ENCODE data around the gene MSN.

MSN gene

DNA sequence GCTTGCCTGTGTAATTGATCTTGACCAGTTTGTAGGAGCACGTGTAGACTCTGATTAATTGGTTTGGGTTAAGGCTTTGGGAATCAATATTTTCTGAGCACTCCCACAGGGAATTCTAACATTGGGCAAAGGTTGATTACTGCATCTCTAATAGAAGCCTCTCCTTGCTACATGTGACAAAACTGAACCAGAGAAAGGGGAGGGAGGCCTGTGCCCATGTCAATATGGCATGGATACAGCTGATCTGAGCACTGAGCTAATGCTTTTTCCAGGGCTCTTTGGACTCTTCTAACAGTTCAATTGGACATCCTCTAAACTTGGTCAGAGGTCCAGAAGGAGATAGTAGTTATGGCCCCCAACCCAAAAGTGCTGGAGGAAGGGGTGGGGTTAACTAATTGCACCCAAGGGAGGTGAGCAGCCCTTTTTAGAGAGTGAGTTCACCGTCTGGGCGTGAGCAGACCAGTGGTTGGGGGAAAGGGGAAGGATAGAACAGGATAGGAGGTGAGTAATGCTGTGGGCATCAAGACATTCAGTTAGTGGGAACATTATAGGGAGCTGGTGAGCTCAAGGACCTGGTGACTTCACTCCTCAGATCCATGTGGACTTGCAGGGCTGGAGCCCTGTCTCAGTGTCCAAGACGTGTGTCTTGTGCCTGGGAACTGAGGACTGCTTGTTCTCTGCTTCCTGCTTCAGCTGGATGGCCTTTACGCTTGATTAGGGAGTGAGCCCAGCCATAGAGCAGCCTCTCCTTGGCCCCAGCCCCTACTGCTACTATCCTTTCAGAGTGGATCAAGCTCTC lies 22.8 kb downstream of the MSN start:
- TF ChIP-seq CREB1 (IDR thresholded peaks at IDR 0.05; ENCODE audit: low read depth) = no peak

DNA sequence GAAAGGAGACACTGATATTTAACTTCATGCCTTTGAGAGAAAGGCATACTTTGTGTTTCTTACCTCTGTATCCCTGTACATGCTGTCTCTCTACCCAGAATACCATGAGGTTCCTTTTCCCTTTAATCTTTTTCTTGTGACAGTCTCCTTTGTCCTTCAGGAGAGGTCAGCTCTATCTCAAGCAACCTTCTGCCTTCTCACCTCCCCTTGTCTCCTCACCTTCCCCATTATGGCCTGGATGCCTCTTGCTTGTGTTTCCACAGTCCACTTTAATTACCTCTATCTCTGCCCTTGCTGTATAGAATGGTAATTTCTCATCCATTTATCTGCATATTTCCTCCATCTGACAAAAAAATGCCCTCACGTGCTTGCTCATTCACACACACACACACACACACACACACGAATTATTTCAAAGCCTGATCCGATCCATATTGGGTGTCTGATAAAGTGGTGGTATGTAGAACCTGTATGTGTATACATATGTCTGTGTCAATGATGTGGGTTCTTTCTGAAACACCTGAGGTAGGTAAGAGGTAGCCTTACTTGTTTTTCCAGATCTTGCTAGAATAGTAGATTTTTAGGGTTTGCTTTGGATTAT lies 28.5 kb downstream of the MSN start:
- TF ChIP-seq, protein P1, sequence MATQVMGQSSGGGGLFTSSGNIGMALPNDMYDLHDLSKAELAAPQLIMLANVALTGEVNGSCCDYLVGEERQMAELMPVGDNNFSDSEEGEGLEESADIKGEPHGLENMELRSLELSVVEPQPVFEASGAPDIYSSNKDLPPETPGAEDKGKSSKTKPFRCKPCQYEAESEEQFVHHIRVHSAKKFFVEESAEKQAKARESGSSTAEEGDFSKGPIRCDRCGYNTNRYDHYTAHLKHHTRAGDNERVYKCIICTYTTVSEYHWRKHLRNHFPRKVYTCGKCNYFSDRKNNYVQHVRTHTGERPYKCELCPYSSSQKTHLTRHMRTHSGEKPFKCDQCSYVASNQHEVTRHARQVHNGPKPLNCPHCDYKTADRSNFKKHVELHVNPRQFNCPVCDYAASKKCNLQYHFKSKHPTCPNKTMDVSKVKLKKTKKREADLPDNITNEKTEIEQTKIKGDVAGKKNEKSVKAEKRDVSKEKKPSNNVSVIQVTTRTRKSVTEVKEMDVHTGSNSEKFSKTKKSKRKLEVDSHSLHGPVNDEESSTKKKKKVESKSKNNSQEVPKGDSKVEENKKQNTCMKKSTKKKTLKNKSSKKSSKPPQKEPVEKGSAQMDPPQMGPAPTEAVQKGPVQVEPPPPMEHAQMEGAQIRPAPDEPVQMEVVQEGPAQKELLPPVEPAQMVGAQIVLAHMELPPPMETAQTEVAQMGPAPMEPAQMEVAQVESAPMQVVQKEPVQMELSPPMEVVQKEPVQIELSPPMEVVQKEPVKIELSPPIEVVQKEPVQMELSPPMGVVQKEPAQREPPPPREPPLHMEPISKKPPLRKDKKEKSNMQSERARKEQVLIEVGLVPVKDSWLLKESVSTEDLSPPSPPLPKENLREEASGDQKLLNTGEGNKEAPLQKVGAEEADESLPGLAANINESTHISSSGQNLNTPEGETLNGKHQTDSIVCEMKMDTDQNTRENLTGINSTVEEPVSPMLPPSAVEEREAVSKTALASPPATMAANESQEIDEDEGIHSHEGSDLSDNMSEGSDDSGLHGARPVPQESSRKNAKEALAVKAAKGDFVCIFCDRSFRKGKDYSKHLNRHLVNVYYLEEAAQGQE (IDR thresholded peaks at IDR 0.05; ENCODE audit: low read depth) = no peak
- TF ChIP-seq, protein P2, sequence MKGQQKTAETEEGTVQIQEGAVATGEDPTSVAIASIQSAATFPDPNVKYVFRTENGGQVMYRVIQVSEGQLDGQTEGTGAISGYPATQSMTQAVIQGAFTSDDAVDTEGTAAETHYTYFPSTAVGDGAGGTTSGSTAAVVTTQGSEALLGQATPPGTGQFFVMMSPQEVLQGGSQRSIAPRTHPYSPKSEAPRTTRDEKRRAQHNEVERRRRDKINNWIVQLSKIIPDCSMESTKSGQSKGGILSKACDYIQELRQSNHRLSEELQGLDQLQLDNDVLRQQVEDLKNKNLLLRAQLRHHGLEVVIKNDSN (IDR thresholded peaks at IDR 0.05) = no peak
- TF ChIP-seq ZBTB7A (IDR thresholded peaks at IDR 0.05; ENCODE audit: low read depth) (no peak), NFIC (IDR thresholded peaks at IDR 0.05) (no peak), CREB1 (IDR thresholded peaks at IDR 0.05; ENCODE audit: low read depth) (no peak), MAX (IDR thresholded peaks at IDR 0.05) (no peak), TCF12 (IDR thresholded peaks at IDR 0.05; ENCODE audit: low read depth) (no peak), CEBPB (IDR thresholded peaks at IDR 0.05) (no peak), EP300 (IDR thresholded peaks at IDR 0.05; ENCODE audit: borderline replicate concordance) (no peak), TAF1 (IDR thresholded peaks at IDR 0.05; ENCODE audit: low read depth) (no peak), YY1 (IDR thresholded peaks at IDR 0.05; ENCODE audit: low read depth) (no peak), FOXM1 (IDR thresholded peaks at IDR 0.05; ENCODE audit: borderline replicate concordance, low read depth) (no peak), EGR1 (IDR thresholded peaks at IDR 0.05) (no peak), TEAD4 (IDR thresholded peaks at IDR 0.05) (no peak)

- TF ChIP-seq FOXM1 (IDR thresholded peaks at IDR 0.05; ENCODE audit: borderline replicate concordance, low read depth) = no peak
- no peak for TF ChIP-seq EGR1 (IDR thresholded peaks at IDR 0.05)
- no peak for TF ChIP-seq TCF12 (IDR thresholded peaks at IDR 0.05; ENCODE audit: low read depth)
- TF ChIP-seq CREB1 (IDR thresholded peaks at IDR 0.05; ENCODE audit: low read depth) = no peak
- TF ChIP-seq MAX (IDR thresholded peaks at IDR 0.05) = no peak
- no peak for TF ChIP-seq TAF1 (IDR thresholded peaks at IDR 0.05; ENCODE audit: low read depth)
- no peak for TF ChIP-seq NFIC (IDR thresholded peaks at IDR 0.05)
- TF ChIP-seq CEBPB (IDR thresholded peaks at IDR 0.05) = no peak
- TF ChIP-seq, protein P2 (IDR thresholded peaks at IDR 0.05) = no peak
- no peak for TF ChIP-seq EP300 (IDR thresholded peaks at IDR 0.05; ENCODE audit: borderline replicate concordance)
- TF ChIP-seq RAD21 (IDR thresholded peaks at IDR 0.05; ENCODE audit: low read depth) = no peak
- no peak for TF ChIP-seq ZBTB7A (IDR thresholded peaks at IDR 0.05; ENCODE audit: low read depth)
- no peak for TF ChIP-seq TEAD4 (IDR thresholded peaks at IDR 0.05)
- TF ChIP-seq YY1 (IDR thresholded peaks at IDR 0.05; ENCODE audit: low read depth) = no peak
- TF ChIP-seq, protein P1 (IDR thresholded peaks at IDR 0.05; ENCODE audit: low read depth) = no peak
Observed at GRCh38 chrX:65696613-65697012, 29.2 kb downstream of the MSN start.

DNA sequence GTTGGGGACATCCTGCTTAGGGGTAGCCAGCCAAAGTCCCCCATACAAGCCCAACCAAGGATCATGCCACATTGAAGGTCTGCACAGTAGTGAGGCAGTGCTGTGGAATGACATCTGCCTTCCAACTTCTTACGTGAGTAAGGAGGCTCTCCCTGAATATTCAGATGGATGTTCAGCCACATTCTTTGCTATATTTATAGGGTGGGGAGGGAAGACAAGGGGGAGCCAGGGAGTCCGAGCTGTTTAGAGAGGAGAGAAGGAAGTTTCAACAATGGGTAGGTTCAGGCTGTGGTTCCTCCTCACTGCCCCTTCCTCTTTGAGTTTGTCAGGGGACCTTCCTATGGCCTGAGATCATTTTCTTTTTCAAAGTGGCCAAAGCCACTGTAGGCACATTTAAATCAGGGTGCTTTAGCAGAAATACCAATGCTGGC lies 29.8 kb downstream of the MSN start:
- no peak for TF ChIP-seq EP300 (IDR thresholded peaks at IDR 0.05; ENCODE audit: borderline replicate concordance)
- no peak for TF ChIP-seq CEBPB (IDR thresholded peaks at IDR 0.05)
- TF ChIP-seq MAX (IDR thresholded peaks at IDR 0.05) = no peak
- TF ChIP-seq, protein P1 (IDR thresholded peaks at IDR 0.05; ENCODE audit: low read depth) = no peak
- TF ChIP-seq RAD21 (IDR thresholded peaks at IDR 0.05; ENCODE audit: low read depth) = no peak
- TF ChIP-seq TEAD4 (IDR thresholded peaks at IDR 0.05) = no peak
- TF ChIP-seq YY1 (IDR thresholded peaks at IDR 0.05; ENCODE audit: low read depth) = no peak
- TF ChIP-seq CREB1 (IDR thresholded peaks at IDR 0.05; ENCODE audit: low read depth) = no peak
- TF ChIP-seq EGR1 (IDR thresholded peaks at IDR 0.05) = no peak
- TF ChIP-seq NFIC (IDR thresholded peaks at IDR 0.05) = no peak
- no peak for TF ChIP-seq TAF1 (IDR thresholded peaks at IDR 0.05; ENCODE audit: low read depth)
- no peak for TF ChIP-seq FOXM1 (IDR thresholded peaks at IDR 0.05; ENCODE audit: borderline replicate concordance, low read depth)
- TF ChIP-seq TCF12 (IDR thresholded peaks at IDR 0.05; ENCODE audit: low read depth) = no peak
- TF ChIP-seq ZBTB7A (IDR thresholded peaks at IDR 0.05; ENCODE audit: low read depth) = no peak
- TF ChIP-seq, protein P2 (IDR thresholded peaks at IDR 0.05) = no peak
